Testis (tissue), 3 donors: ENCODE results near the gene PCDHB7. TPM values are rescaled to one million over a fixed set of nuclear protein-coding genes. Genes with fewer than 3 reads are reported as not detected.
"Not testable (repeated sequence)": the region's sequence is repeated elsewhere in the genome, so short reads cannot be mapped to it uniquely, and the experiment has no call there.

ENCODE experiments used
- DNase-seq: peaks from one replicate; pipeline ENCODE4 v3.0.0-alpha.2; 2019
- H3K27ac ChIP-seq, 2 donors: fragments of 200-600 bp; sonication (generic); one replicate each; pipeline ENCODE4 v1.5.1; 2019
- H3K27me3 ChIP-seq: fragments of 200-600 bp; sonication (generic); one replicate; pipeline ENCODE4 v1.5.1; 2019
- H3K36me3 ChIP-seq: fragments of 200-600 bp; sonication (generic); one replicate; pipeline ENCODE4 v1.5.1; 2017; ENCODE audit warnings: low read depth; ENCODE audit errors: missing control alignments
- H3K4me1 ChIP-seq: fragments of 200-600 bp; sonication (generic); one replicate; pipeline ENCODE4 v1.5.1; 2019
- H3K4me3 ChIP-seq, 2 donors: fragments of 200-600 bp; sonication (generic); one replicate each; pipeline ENCODE4 v1.5.1; 2017 to 2019
- H3K9me3 ChIP-seq: fragments of 200-600 bp; sonication (generic); one replicate; pipeline ENCODE4 v1.5.1; 2017
- CTCF ChIP-seq, 3 experiments: fragments of 450-650 bp in 2 of 3; fragments of 200-600 bp in 1 of 3; sonication (generic) in 1 of 3; IDR thresholded peaks; one replicate each; pipeline ENCODE4 v1.5.1; 2016 to 2019; ENCODE audit warnings: antibody characterized with exemption in 3 of 3, mild to moderate bottlenecking in 2 of 3, moderate library complexity in 1 of 3
- POLR2A ChIP-seq: fragments of 450-650 bp; IDR thresholded peaks from one replicate; pipeline ENCODE4 v1.6.1; 2017; ENCODE audit warnings: antibody characterized with exemption, mild to moderate bottlenecking, moderate library complexity
- WGBS, 2 donors: methylation state at CpG; one replicate each; pipeline ENCODE4 v1.1.5; 2018; 5-methylcytosine and 5-hydroxymethylcytosine counted together
- intact Hi-C: fragments of 100-400 bp; cut with DNase I; formaldehyde crosslinking; loops from one replicate; pipeline ENCODE4 v1.15.1; 2023; ENCODE audit warnings: low total_unique reads
- polyA plus RNA-seq: library from polyadenylated mRNA; stranded (reverse); fragments of 350-450 nt; fragmentation: Illumina TruSeq; extraction: RNeasy Lipid Tissue Mini Kit (QIAGEN cat#74804); gene quantifications from one replicate; pipeline ENCODE4 v1.2.3, GENCODE V29; 2014; ENCODE audit warnings: low read depth, low replicate concordance; ENCODE audit not compliant: insufficient read depth
- total RNA-seq, 2 donors: library from RNA; depleted of rRNA; stranded (reverse); fragments of >200 nt; gene quantifications; one replicate each; pipeline ENCODE4 v1.2.3, GENCODE V29; 2016

The PCDHB7 gene
- total and polyA plus RNA-seq, 3 donors from 2014 or later = 2.6 to 3.4 (median 3.3) TPM

GRCh38 chr5:141208478-141208877, 36.0 kb downstream of the PCDHB7 start, which contains the start of gene PCDHB12:
Gene PCDHB12 (plus strand): TSS chr5:141208719. CDS start chr5:141208908, 189 bp downstream.
- 12 to 17% methylated on average over 11 of the region's 11 CpGs for WGBS, 2 donors
- H3K4me1 ChIP-seq = no peaks in the 10 kb centered on the region
- H3K9me3 ChIP-seq = no peaks in the 10 kb centered on the region
- no peak within 1 kb of the TSS for H3K4me3 ChIP-seq
- peak; percentile 59 for DNase-seq
- peak in 2 of 3 experiments; percentile 43 to 48 for TF ChIP-seq CTCF (IDR thresholded peaks at IDR 0.05)
- TF ChIP-seq POLR2A = no peak
- intact Hi-C loops = no loop called here
- no peaks in the 10 kb centered on the region for H3K27me3 ChIP-seq
- H3K36me3 ChIP-seq = no peaks in the 10 kb centered on the region
- no peak within 1 kb of the TSS for H3K27ac ChIP-seq

- H3K9me3 ChIP-seq, intact Hi-C loops, H3K27me3 ChIP-seq, H3K36me3 ChIP-seq, H3K4me3 ChIP-seq, H3K4me1 ChIP-seq, H3K27ac ChIP-seq, DNase-seq: not testable (repeated sequence)
- 30 to 54% methylated on average over 15 to 17 of the region's 39 CpGs for WGBS, 2 donors
Measured at GRCh38 chr5:141210281-141210680, 37.8 kb downstream of the PCDHB7 start.

- H3K27me3 ChIP-seq, intact Hi-C loops, H3K4me3 ChIP-seq, DNase-seq, H3K36me3 ChIP-seq, H3K4me1 ChIP-seq, H3K9me3 ChIP-seq, H3K27ac ChIP-seq: not testable (repeated sequence)
- WGBS, 2 donors = 17 to 26% methylated on average over 2 to 23 of the region's 27 CpGs
Measured at GRCh38 chr5:141210849-141211248, 38.4 kb downstream of the PCDHB7 start.

GRCh38 chr5:141213656-141214339, 41.4 kb downstream of the PCDHB7 start, which contains the start of gene PCDHB13:
Gene PCDHB13 (plus strand): TSS chr5:141213919. CDS start chr5:141214124, 205 bp downstream.
- 3 to 4% methylated on average over 13 of the region's 18 CpGs for WGBS, 2 donors
- intact Hi-C loops = not testable (repeated sequence)

GRCh38 chr5:141214583-141214982, 42.1 kb downstream of the PCDHB7 start:
- DNase-seq, H3K27ac ChIP-seq, H3K27me3 ChIP-seq, H3K36me3 ChIP-seq, H3K4me1 ChIP-seq, H3K9me3 ChIP-seq, intact Hi-C loops, H3K4me3 ChIP-seq: not testable (repeated sequence)
- WGBS, 2 donors = 39 to 41% methylated on average over 11 to 12 of the region's 12 CpGs

More at GRCh38 chr5:141213656-141214339, 41.4 kb downstream of the PCDHB7 start, which contains the start of gene PCDHB13:
- not testable (repeated sequence) for H3K36me3 ChIP-seq, H3K9me3 ChIP-seq, H3K4me3 ChIP-seq, H3K27ac ChIP-seq, H3K27me3 ChIP-seq, H3K4me1 ChIP-seq
- peak; percentile 87 for DNase-seq
- peak; percentile 30 to 58 (median 36) for TF ChIP-seq CTCF (IDR thresholded peaks at IDR 0.05)

- H3K4me3 ChIP-seq, H3K9me3 ChIP-seq, H3K27me3 ChIP-seq, intact Hi-C loops, H3K36me3 ChIP-seq, DNase-seq, H3K27ac ChIP-seq, H3K4me1 ChIP-seq: not testable (repeated sequence)
- 27% methylated on average over 26 of the region's 40 CpGs; no CpG with 5 or more reads in 1 of the 2 donors for WGBS, 2 donors
Measured at GRCh38 chr5:141215504-141215903, 43.1 kb downstream of the PCDHB7 start.

GRCh38 chr5:141216035-141216434, 43.6 kb downstream of the PCDHB7 start:
- H3K4me1 ChIP-seq, H3K27me3 ChIP-seq, H3K27ac ChIP-seq, intact Hi-C loops, H3K9me3 ChIP-seq, H3K4me3 ChIP-seq, H3K36me3 ChIP-seq, DNase-seq: not testable (repeated sequence)
- 21 to 50% methylated on average over 1 to 14 of the region's 26 CpGs for WGBS, 2 donors
